ENCODE results near the gene NLRP3.
"Not testable (repeated sequence)": the region's sequence is repeated elsewhere in the genome, so short reads cannot be mapped to it uniquely, and the experiment has no call there.

The NLRP3 gene

GRCh38 chr1:247474367-247474766 is 58.4 kb downstream of the NLRP3 start:
- no peak for DNase-seq

GRCh38 chr1:247475793-247476192 is 59.8 kb downstream of the NLRP3 start:
- DNase-seq: no peak

GRCh38 chr1:247476328-247477058 is 60.5 kb downstream of the NLRP3 start:
- DNase-seq: not testable (repeated sequence)

- DNase-seq: no peak
Observed at GRCh38 chr1:247482747-247483146, 66.8 kb downstream of the NLRP3 start.

GRCh38 chr1:247487057-247487456 is 71.1 kb downstream of the NLRP3 start:
- peak; percentile 52 for DNase-seq

- DNase-seq: no peak
Observed at GRCh38 chr1:247491328-247491727, 75.4 kb downstream of the NLRP3 start.

- no peak for DNase-seq
Observed at GRCh38 chr1:247493106-247493505, 77.1 kb downstream of the NLRP3 start.

- no peak for DNase-seq
Observed at GRCh38 chr1:247494767-247495166, 78.8 kb downstream of the NLRP3 start.

GRCh38 chr1:247496581-247497285 is 80.8 kb downstream of the NLRP3 start:
- no peak for DNase-seq

Measured in CD4-positive, alpha-beta T cell treated with Interleukin-17A for 4 hours (primary cell).